Skin of body (tissue), 2 donors: ENCODE results near the gene DNMBP. TPM values are rescaled to one million over a fixed set of nuclear protein-coding genes. Genes with fewer than 3 reads are reported as not detected.
"Not testable (repeated sequence)": the region's sequence is repeated elsewhere in the genome, so short reads cannot be mapped to it uniquely, and the experiment has no call there.

Source experiments
- DNase-seq: peaks from one replicate; lab custom pipeline; 2025; lab: John Stamatoyannopoulos, UW
- total RNA-seq: library from RNA; depleted of rRNA; stranded (reverse); fragments of >200 nt; gene quantifications from one replicate; pipeline ENCODE4 v1.2.3, GENCODE V29; 2014

Gene DNMBP
- total RNA-seq, 1 donor from 2014 or later: 20.0 TPM

DNA sequence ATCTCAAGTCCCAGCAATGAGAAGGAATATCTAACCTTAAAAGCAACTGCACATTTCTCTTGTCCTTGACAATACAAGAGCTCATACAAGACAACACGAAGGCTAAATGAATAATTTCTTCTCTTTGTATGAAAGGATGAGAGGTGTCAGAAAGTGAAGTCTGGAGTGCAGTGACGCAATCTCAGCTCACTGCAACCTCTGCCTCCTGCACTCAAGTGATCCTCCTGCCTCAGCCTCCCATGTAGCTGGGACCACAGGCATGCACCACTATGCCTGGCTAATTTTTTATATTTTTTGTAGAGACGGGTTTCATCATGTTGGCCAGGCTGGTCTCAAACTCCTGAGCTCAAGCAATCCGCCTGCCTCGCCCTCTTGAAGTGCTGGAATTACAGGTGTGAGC lies 24.1 kb downstream of the DNMBP start:
- not testable (repeated sequence) for DNase-seq

DNA sequence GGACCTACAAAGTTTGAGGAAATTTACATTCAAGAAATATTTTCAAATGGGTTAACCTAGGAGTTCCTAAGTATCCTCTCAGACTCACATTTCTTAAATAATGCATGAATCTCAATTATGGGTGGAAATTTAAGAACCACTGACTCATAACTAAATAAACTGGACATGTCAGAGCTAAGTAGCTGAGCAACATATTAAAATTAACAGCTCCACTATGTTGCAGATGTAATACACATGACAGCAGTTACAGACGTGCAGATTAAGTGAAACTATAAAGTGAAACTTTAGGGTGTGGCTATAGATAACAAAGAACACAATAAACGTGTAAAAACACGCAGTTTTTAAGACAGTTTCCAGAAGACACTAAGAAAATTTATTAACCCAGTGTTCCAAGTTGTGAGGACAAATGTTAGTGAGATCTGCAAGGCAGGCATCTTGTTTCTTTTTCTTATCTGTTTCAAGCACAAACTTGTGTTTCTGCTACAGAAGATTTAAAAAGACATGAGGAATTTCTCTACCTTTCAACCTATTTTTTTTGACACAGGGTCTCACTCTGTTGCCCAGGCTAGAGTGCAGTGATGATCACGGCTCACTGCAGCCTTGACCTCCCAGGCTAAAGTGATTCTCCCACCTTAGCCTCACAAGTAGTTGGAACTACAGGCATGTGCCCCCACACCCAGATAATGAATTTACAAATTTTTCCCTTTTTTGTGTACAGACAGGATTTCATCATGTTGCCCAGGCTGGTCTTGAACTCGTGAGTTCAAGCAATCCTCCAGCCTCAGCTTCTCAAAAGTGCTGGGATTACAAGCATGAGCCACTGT lies 25.3 kb downstream of the DNMBP start:
- peak; percentile 29 for DNase-seq

GRCh38 chr10:99983280-99983988 lies 26.3 kb downstream of the DNMBP start:
- DNase-seq: peak; percentile 88

DNA sequence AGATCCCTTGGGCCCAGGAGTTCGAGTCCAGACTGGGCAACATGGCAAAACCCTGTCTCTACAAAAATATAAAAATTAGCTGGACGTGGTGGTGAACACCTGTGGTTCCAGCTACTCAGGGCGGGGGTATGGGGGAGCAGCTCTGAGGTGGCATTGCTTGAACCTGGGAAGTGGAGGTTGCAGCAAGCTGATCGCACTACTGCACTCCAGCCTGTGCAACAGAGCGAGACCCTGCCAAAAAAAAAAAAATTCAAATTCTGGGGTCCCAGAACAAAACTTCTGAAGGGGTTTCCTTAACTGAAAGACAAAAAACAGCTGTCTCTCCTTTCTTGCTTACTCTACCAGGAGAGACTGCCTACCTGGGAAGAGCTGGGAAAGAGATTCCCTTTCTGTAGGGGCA lies 27.0 kb downstream of the DNMBP start:
- no peak for DNase-seq

DNA sequence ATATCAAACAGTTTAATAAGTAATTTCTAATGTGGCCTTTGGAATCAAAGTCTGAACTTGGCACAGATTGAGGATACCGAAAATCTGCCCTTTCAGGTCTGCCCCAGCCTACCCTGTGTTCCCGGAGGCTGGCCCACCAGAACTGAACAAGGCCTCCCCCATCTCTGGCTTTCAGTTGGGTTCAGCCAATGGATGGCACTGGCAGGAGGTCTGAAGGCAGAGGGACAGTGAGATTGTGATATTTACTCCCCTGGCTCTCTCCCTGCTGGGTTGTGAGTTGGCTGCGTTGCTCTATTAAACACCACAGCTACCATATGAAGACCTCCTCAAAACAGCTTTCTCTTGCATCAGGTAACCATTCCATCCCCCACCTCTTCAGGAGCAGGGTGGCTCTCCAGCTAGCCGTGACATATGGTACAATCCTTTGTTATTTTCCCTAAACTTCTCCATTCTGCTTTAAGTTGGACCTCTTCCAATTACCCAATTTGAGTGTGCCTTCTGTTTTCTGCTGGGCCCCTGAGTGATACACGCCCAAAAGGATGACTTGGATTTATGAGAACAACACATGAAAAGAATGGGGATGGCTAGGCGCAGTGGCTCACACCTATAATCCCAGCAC lies 28.1 kb downstream of the DNMBP start:
- DNase-seq: no peak

DNA sequence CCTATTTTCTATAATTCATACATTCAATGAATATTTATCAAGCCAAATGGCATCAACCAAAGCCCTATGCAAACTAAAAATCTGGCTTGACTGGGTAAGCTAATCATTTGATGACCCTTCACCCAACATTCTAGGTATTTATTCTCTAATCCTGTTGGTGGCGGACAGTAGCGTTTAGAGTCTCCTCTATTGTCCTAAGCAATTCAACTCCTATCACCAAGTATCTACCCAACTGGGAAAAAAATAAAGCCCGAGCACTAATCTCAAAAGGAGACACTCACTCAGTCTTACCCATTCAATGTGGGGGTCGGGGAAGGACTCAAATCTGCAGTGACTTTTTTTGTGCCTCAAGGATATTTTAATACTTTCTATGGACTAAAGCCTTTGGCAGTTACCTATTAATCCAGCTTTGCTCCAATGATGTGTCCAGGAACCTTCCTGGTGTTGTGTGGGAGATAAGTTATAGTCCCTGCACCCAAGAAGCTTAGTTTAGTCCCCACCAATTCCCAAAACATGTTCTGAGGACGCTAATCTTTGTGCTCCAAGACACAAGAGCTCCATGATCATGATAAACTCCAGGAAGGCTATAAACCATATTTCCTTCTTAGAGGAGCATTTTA lies 30.6 kb downstream of the DNMBP start:
- no peak for DNase-seq

DNA sequence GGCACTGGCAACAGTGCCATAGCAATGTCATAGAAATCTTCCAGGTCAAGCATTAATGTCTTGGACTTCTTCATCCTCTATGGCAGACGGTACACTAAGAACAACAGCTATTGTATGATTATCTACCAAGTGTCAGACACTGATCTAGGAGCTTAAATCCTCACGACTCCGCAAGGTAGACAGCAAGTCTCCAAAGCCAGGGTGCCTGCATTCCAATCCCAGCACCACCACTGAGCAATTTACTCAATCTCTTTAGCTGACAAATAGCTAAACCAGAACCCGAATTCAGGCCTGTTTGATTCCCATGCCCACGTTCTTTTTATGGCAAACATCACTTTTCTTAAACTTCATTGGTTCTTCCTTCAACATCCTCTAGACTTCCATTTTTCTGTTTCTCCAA lies 31.8 kb downstream of the DNMBP start:
- no peak for DNase-seq

DNA sequence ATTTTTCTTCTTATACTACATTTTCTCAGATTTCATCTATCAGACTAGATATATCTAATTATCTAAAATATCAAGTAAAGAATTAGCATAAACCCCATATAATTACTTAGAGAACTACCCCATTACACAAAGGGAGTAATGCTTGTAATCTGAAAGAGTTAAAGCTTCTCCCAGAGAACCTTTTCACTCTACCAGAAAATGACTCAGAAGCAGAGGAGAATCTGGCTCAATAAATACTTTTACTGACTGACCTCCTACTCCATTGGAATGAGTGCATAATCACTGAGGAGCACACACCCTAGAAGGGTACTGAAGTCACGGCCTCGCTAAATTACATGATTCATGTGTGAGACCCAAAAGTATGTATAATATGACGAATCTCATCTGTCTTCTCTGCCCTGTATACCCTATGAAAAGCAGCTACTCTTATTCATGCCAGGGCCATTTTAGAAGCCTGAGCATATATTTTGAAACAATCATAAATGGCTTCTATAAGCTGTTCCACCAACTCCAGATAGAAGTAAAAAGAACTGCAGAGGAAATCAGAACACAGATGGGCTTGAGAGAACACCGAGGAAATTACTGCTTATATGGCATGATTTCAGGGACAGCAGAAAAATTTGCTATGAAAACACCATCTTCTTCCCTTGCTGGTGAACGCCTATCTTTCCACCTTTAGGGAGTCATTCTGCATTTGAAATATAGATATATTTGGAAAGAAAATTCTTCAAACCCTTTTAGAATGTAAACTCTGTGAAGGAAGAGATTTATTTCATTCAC lies 32.7 kb downstream of the DNMBP start:
- peak; percentile 68 for DNase-seq

- peak; percentile 81 for DNase-seq
Observed at GRCh38 chr10:99975942-99976809, 33.6 kb downstream of the DNMBP start.

GRCh38 chr10:99975106-99975829 lies 34.5 kb downstream of the DNMBP start:
- DNase-seq: no peak

- no peak for DNase-seq
Observed at GRCh38 chr10:99973190-99973589, 36.6 kb downstream of the DNMBP start.

DNA sequence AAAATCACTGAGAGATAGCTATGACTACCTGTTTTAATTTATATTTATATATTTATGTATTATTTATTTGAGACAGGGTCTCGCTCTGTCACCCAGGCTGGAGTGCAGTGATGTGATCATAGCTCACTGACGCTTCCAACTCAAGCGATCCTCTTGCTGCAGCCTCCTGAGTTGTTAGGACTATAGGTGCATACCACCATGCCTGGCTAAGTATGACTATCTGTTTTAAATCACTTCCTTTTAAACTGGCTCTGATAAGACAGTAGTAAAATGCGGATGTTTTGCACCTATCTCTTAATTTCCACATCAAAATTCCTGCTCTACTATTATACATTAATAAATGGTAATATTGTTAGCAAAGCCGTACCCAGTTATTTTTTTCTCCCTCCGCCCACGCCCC lies 41.8 kb downstream of the DNMBP start:
- no peak for DNase-seq

DNA sequence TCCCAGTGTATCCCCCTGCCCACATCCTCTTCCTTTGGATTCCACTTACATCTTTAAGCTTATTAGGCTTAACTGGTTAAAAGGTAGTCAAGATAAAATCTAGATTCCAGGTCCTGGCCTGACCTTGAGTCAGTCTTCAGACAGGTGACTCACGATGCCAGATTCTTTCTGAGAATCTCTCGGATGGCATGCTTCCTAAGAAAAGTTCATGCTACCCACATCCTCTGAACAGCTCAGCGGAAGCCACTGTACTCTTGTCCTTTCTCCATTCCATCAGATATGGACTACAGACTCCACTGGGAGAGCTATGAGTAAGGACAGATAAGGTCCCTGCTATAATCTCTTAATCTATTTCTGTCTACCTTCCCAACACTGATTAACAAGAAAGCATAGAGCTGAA lies 43.4 kb downstream of the DNMBP start:
- no peak for DNase-seq

DNA sequence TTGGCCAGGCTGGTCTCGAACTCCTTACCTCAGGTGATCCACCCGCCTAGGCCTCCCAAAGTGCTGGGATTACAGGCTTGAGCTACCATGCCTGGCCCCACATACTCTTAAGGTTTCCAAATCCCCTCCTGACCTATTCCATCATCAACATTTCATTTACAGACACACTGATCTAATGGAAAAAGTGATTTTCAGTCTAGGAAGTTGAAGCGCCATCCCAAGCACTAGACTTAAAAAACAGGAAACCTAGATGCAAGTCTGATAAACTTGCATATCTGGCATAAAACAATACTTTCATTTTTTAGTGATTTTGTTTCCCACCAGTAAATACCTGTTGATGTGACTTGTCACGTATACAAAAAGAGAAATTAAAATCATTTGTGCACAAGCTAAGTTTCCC lies 44.0 kb downstream of the DNMBP start:
- DNase-seq: no peak

DNA sequence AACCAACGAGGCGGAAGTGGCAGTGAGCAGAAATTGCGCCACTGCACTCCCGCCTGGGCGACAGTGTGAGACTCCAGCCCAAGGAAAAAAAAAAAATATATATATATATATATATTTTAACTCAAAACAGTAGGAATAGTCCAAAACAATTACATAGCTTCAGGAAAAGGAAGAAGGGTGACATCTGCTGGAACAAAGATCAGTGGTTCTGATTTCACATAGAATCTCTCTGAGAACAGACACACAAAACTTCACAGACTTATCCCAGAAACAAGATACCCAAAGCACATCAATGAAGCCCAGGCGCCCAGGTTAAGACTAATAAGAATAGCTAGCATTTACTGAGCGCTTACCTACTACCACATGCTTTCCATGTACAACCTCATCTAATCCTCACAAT lies 45.0 kb downstream of the DNMBP start:
- DNase-seq: no peak

DNA sequence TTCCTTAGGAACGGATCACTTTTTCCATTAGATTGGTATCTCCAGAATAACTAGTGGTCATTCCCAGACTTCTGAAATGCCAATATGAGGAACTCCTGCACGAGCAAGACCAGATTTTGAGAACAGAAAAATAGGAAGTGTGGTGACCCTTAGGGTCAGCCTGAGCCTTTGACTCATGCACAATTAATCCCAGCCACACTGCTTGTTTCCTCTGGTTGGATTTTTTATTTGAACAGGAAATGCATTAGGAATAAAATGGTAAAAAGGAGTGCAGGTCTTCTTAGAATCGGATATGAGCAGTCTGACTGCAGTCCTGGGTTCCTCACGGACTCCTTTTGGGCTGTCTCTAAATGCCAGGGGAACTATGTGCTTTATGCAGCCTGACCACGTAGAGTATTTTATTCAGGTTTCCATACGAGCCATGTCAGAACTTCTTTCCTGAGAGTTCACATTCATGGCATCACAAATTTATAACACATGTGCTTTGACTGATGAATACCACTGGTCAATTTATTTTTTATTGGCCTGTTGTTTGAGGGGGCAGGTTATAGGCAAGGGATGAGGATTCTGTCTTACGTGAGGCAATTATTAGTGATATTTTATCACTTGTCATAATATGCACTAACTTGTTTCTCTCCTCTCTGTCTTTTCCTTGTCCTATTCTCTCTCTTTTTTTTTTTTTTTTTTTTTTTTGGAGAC lies 46.1 kb downstream of the DNMBP start:
- DNase-seq: not testable (repeated sequence)

GRCh38 chr10:99958806-99959205 lies 50.9 kb downstream of the DNMBP start:
- peak; percentile 71 for DNase-seq

DNA sequence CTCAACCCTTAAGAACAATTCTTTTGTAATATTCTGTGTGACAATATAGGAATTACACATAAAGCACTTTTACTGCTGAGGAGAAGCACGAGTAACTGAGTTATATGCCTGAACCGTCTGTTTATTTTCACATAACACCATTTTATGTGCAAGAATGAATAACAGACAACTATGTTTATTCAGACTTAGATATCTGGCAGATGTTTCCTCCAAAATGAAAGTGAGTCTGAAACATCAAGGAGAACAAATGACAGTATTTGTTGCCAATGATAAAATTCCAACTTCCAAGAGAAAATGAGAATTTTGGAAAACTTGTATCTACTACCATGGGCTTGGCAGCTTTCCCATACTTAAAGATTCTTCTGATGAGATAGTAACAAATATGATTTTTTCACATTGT lies 51.4 kb downstream of the DNMBP start:
- DNase-seq: peak; percentile 85

DNA sequence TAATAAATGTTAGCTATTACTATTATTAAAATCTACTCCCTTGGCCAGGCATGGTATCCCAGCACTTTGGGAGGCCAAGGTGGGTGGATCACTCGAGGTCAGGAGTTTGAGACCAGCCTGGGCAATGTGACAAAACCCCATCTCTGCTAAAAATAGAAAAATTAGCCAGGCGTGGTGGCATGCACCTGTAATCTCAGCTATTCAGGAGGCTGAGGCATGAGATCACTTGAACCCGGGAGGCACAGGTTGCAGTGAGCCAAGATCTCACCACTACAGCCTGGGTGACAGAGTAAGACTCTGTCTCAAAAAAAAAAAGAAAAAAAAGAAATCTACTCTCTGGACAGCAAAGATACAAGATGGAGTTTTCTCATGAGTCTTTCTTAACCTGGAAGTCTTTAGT lies 56.2 kb downstream of the DNMBP start:
- not testable (repeated sequence) for DNase-seq
